Pancreas (tissue), 10 donors: ENCODE measurements around the gene MEF2C. TPM values are rescaled to one million over a fixed set of nuclear protein-coding genes. Genes with fewer than 3 reads are reported as not detected.

ENCODE experiments used
- ATAC-seq, 4 donors: fragments of 200-7000 bp; cut with Tn5 transposase; one replicate each; pipeline versions ENCODE4 v1.8.0 to v1.9.1; 2020; ENCODE audit warnings: mild to moderate bottlenecking in 4 of 4, moderate library complexity in 4 of 4
- DNase-seq, 6 donors: peaks; one replicate each; pipeline ENCODE4 v3.0.0-alpha.2; 2020
- FAIRE-seq: peaks from 2 replicates; lab custom pipeline; 2012; peaks lifted over from hg19 to GRCh38; lab: Jason Lieb, UNC
- H3K27ac ChIP-seq, 4 donors: fragments of 200-600 bp; sonication (generic); 1 replicate in 3 of 4; 2 replicates in 1 of 4; pipeline versions ENCODE4 v1.5.0 to v1.8.0; 2020
- H3K27me3 ChIP-seq, 4 donors: fragments of 200-600 bp; one replicate each; pipeline ENCODE4 v1.8.0; 2021
- H3K36me3 ChIP-seq, 3 donors: fragments of 200-600 bp; sonication (generic) in 1 of 3; one replicate each; pipeline versions ENCODE4 v1.5.0 to v1.8.0; 2020 to 2021
- H3K4me1 ChIP-seq, 3 donors: fragments of 200-600 bp; one replicate each; pipeline ENCODE4 v1.8.0; 2021
- H3K4me3 ChIP-seq, 4 donors: fragments of 200-600 bp; sonication (generic) in 2 of 4; one replicate each; pipeline versions ENCODE4 v1.5.0 to v1.8.0; 2020 to 2021
- H3K9me3 ChIP-seq, 4 donors: fragments of 200-600 bp; one replicate each; pipeline ENCODE4 v1.8.0; 2021
- CTCF ChIP-seq, 4 donors: fragments of 200-600 bp; sonication (generic) in 3 of 4; IDR thresholded peaks; one replicate each; pipeline versions ENCODE4 v1.5.0 to v1.8.0; 2021; ENCODE audit warnings: antibody characterized with exemption in 4 of 4
- WGBS, 2 donors: extraction: QIAGEN DNeasy Blood & Tissue Kit; methylation state at CpG; one replicate each; pipeline ENCODE4 v1.1.7; 2013; 5-methylcytosine and 5-hydroxymethylcytosine counted together
- intact Hi-C, 3 donors: fragments of 100-400 bp; cut with DNase I; formaldehyde crosslinking; loops; one replicate each; pipeline versions ENCODE4 v1.11.1 to v1.14.2; 2022
- polyA plus RNA-seq, 2 donors: library from polyadenylated mRNA; stranded (reverse); fragments of 200-250 nt; gene quantifications; one replicate each; pipeline ENCODE4 v1.2.3, GENCODE V29; 2013
- total RNA-seq, 6 donors: library from RNA; stranded (reverse); fragmentation: NEBNext Ultra II Directional in 4 of 6; extraction: Animal tissue kit (Norgen Biotek cat#: 25700) in 4 of 6; gene quantifications; one replicate each; pipeline versions ENCODE4 v1.2.1 to v1.2.4, GENCODE V29; 2021 to 2023
- donor health status: healthy with polysubstance abuse.
- donor health status: DM: no; HTN: no; CAD: no; lungs with moderate emphysema.
- donor health status: DM: no; HTN: no; CAD: no.
- donor health status: control.
- donor health status: control.
- donor health status: Bipolar disorder and iron deficiency.
- donor health status: DM: yes; HTN: yes; CAD: no.
- donor health status: DM: no; HTN: no; CAD: no.
- donor health status: DM: no; HTN: no; CAD: no.
- donor health status: DM: yes; HTN: yes; CAD: no.

MEF2C gene
- total and polyA plus RNA-seq, 8 donors = 1.5 to 19.9 (median 4.8) TPM

GRCh38 chr5:88715503-88715902 lies 167.5 kb downstream of the MEF2C start:
- no peak overlapping the region for H3K4me3 ChIP-seq
- H3K27ac ChIP-seq = no peak overlapping the region
- WGBS, 2 donors = 61 to 69% methylated on average over 3 of the region's 3 CpGs
- FAIRE-seq = no peak
- H3K36me3 ChIP-seq = no peaks in the 10 kb centered on the region
- no peak for TF ChIP-seq CTCF (IDR thresholded peaks at IDR 0.05)
- H3K4me1 ChIP-seq = no peaks in the 10 kb centered on the region
- no peak for DNase-seq
- H3K27me3 ChIP-seq = no peaks in the 10 kb centered on the region
- ATAC-seq = no peak
- intact Hi-C loops = no loop called here
- no peaks in the 10 kb centered on the region for H3K9me3 ChIP-seq

GRCh38 chr5:88713818-88714217 lies 169.2 kb downstream of the MEF2C start:
- no peak for TF ChIP-seq CTCF (IDR thresholded peaks at IDR 0.05)
- no peak overlapping the region for H3K4me3 ChIP-seq
- H3K9me3 ChIP-seq = no peaks in the 10 kb centered on the region
- H3K27me3 ChIP-seq = no peaks in the 10 kb centered on the region
- DNase-seq = no peak
- 57 to 76% methylated on average over 2 of the region's 2 CpGs for WGBS, 2 donors
- intact Hi-C loops = no loop called here
- no peak for FAIRE-seq
- ATAC-seq = no peak
- H3K27ac ChIP-seq = no peak overlapping the region
- no peaks in the 10 kb centered on the region for H3K36me3 ChIP-seq
- H3K4me1 ChIP-seq = no peaks in the 10 kb centered on the region

GRCh38 chr5:88708682-88709398 lies 174.1 kb downstream of the MEF2C start:
- 57 to 68% methylated on average over 2 of the region's 2 CpGs for WGBS, 2 donors
- H3K4me1 ChIP-seq = no peaks in the 10 kb centered on the region
- H3K4me3 ChIP-seq = no peak overlapping the region
- peaks cover 0 to 3% (median 0%) of the 10 kb centered on the region in 4 donors for H3K27me3 ChIP-seq
- no peak for TF ChIP-seq CTCF (IDR thresholded peaks at IDR 0.05)
- no peaks in the 10 kb centered on the region for H3K36me3 ChIP-seq
- no peak for FAIRE-seq
- intact Hi-C loops = no loop called here
- H3K9me3 ChIP-seq = no peaks in the 10 kb centered on the region
- DNase-seq = no peak
- no peak overlapping the region for H3K27ac ChIP-seq
- no peak for ATAC-seq

GRCh38 chr5:88708021-88708420 lies 175.0 kb downstream of the MEF2C start:
- 91 to 93% methylated on average over 1 of the region's 1 CpG for WGBS, 2 donors
- Histone ChIP-seq H3K27me3 (peaks cover 0 to 3% (median 0%) of the 10 kb centered on the region in 4 donors), H3K36me3 (no peaks in the 10 kb centered on the region), H3K27ac (no peak overlapping the region), H3K9me3 (no peaks in the 10 kb centered on the region), H3K4me3 (no peak overlapping the region), H3K4me1 (no peaks in the 10 kb centered on the region)
- FAIRE-seq (no peak), ATAC-seq (no peak), DNase-seq (no peak)
- no peak for TF ChIP-seq CTCF (IDR thresholded peaks at IDR 0.05)
- intact Hi-C loops = no loop called here

- no peaks in the 10 kb centered on the region for H3K9me3 ChIP-seq
- TF ChIP-seq CTCF (IDR thresholded peaks at IDR 0.05) = no peak
- no peak for ATAC-seq
- intact Hi-C loops = no loop called here
- DNase-seq = no peak
- no peak for FAIRE-seq
- 47 to 57% methylated on average over 4 of the region's 4 CpGs for WGBS, 2 donors
- peaks cover 0 to 3% (median 0%) of the 10 kb centered on the region in 4 donors for H3K27me3 ChIP-seq
- no peaks in the 10 kb centered on the region for H3K36me3 ChIP-seq
- no peak overlapping the region for H3K27ac ChIP-seq
- H3K4me1 ChIP-seq = no peaks in the 10 kb centered on the region
- no peak overlapping the region for H3K4me3 ChIP-seq
Observed at GRCh38 chr5:88707216-88707965, 175.6 kb downstream of the MEF2C start.
